ENCODE results near the gene CCDC170. TPM values are rescaled to one million over a fixed set of nuclear protein-coding genes. Genes with fewer than 3 reads are reported as not detected.

Gene CCDC170
- polyA plus RNA-seq, 1 donor from 2014 or later, result 0.15 TPM

DNA sequence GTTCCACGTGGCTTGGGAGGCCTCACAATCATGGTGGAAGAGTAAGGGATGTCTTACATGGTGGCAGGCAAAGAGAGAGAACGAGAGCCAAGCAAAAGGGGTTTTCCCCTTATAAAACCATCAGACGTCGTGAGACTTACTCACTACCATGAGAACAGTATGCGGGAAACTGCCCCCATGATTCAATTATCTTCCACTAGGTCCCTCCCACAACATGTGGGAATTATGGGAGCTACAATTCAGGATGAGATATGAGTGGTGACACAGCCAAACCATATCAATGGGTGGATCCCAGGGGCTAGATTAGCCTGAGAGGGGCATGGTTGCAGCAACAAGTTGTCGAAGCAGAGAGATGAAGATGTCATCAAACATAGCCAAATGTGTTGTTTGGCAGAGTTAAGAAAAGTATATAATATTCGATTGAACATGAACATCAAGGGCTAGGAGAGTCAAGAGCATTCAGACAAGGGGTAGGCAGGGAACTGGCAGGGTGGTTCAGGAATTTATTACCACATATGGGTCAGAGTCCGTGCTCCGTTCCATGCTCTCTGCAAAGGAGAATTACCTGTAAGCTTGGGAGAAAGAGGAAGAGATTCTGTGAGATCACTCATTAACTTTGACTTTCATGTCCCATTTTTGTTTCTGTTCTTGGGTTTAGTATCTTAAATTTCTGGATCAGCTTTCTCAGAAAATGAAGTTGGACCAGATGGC, 98.8 kb downstream of the CCDC170 start:
- Histone ChIP-seq H4K20me1 (ENCODE audit: insufficient read depth) (no peaks in the 10 kb centered on the region), H3K79me2 (replicated peaks; ENCODE audit: insufficient read depth, low read length) (no peaks in the 10 kb centered on the region), H3K9me2 (ENCODE audit: insufficient read depth, low read length) (no peaks in the 10 kb centered on the region), H3K9ac (ENCODE audit: low read length) (no peak overlapping the region), H3K36me3 (ENCODE audit: insufficient read depth, low read length) (no peaks in the 10 kb centered on the region), H3K4me3 (ENCODE audit: low read length) (no peak overlapping the region), H3K4me2 (ENCODE audit: low read length) (no peak overlapping the region), H3K9me3 (ENCODE audit: low read length) (no peaks in the 10 kb centered on the region), H3K27ac (ENCODE audit: low read length) (no peak overlapping the region), H3F3A (ENCODE audit: insufficient read depth, low read length, poor library complexity, severe bottlenecking) (no peaks in the 10 kb centered on the region), H2AFZ (ENCODE audit: low read depth, low read length) (no peak overlapping the region), H3K27me3 (ENCODE audit: insufficient read depth, low read depth, low read length) (no peaks in the 10 kb centered on the region)
- TF ChIP-seq TAF1 (IDR thresholded peaks at IDR 0.05; ENCODE audit: low read depth), result no peak
- TF ChIP-seq, protein P1, sequence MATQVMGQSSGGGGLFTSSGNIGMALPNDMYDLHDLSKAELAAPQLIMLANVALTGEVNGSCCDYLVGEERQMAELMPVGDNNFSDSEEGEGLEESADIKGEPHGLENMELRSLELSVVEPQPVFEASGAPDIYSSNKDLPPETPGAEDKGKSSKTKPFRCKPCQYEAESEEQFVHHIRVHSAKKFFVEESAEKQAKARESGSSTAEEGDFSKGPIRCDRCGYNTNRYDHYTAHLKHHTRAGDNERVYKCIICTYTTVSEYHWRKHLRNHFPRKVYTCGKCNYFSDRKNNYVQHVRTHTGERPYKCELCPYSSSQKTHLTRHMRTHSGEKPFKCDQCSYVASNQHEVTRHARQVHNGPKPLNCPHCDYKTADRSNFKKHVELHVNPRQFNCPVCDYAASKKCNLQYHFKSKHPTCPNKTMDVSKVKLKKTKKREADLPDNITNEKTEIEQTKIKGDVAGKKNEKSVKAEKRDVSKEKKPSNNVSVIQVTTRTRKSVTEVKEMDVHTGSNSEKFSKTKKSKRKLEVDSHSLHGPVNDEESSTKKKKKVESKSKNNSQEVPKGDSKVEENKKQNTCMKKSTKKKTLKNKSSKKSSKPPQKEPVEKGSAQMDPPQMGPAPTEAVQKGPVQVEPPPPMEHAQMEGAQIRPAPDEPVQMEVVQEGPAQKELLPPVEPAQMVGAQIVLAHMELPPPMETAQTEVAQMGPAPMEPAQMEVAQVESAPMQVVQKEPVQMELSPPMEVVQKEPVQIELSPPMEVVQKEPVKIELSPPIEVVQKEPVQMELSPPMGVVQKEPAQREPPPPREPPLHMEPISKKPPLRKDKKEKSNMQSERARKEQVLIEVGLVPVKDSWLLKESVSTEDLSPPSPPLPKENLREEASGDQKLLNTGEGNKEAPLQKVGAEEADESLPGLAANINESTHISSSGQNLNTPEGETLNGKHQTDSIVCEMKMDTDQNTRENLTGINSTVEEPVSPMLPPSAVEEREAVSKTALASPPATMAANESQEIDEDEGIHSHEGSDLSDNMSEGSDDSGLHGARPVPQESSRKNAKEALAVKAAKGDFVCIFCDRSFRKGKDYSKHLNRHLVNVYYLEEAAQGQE (IDR thresholded peaks at IDR 0.05; ENCODE audit: borderline replicate concordance), result no peak
- TF ChIP-seq SMC3 (conservative IDR thresholded peaks at IDR 0.05; ENCODE audit: poor library complexity), result no peak
- TF ChIP-seq RAD21 (conservative IDR thresholded peaks at IDR 0.05), result no peak
- TF ChIP-seq EZH2 (IDR thresholded peaks at IDR 0.05; ENCODE audit: borderline replicate concordance, insufficient read depth, low read length, poor library complexity, severe bottlenecking), result no peak
- TF ChIP-seq POLR2AphosphoS5 (IDR thresholded peaks at IDR 0.05), result no peak
- TF ChIP-seq MXI1 (conservative IDR thresholded peaks at IDR 0.05; ENCODE audit: poor library complexity, severe bottlenecking), result no peak
- TF ChIP-seq EP300 (conservative IDR thresholded peaks at IDR 0.05; ENCODE audit: poor library complexity, severe bottlenecking), result no peak
- TF ChIP-seq, protein P2, sequence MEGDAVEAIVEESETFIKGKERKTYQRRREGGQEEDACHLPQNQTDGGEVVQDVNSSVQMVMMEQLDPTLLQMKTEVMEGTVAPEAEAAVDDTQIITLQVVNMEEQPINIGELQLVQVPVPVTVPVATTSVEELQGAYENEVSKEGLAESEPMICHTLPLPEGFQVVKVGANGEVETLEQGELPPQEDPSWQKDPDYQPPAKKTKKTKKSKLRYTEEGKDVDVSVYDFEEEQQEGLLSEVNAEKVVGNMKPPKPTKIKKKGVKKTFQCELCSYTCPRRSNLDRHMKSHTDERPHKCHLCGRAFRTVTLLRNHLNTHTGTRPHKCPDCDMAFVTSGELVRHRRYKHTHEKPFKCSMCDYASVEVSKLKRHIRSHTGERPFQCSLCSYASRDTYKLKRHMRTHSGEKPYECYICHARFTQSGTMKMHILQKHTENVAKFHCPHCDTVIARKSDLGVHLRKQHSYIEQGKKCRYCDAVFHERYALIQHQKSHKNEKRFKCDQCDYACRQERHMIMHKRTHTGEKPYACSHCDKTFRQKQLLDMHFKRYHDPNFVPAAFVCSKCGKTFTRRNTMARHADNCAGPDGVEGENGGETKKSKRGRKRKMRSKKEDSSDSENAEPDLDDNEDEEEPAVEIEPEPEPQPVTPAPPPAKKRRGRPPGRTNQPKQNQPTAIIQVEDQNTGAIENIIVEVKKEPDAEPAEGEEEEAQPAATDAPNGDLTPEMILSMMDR (IDR thresholded peaks at IDR 0.05; ENCODE audit: poor library complexity, severe bottlenecking), result no peak

DNA sequence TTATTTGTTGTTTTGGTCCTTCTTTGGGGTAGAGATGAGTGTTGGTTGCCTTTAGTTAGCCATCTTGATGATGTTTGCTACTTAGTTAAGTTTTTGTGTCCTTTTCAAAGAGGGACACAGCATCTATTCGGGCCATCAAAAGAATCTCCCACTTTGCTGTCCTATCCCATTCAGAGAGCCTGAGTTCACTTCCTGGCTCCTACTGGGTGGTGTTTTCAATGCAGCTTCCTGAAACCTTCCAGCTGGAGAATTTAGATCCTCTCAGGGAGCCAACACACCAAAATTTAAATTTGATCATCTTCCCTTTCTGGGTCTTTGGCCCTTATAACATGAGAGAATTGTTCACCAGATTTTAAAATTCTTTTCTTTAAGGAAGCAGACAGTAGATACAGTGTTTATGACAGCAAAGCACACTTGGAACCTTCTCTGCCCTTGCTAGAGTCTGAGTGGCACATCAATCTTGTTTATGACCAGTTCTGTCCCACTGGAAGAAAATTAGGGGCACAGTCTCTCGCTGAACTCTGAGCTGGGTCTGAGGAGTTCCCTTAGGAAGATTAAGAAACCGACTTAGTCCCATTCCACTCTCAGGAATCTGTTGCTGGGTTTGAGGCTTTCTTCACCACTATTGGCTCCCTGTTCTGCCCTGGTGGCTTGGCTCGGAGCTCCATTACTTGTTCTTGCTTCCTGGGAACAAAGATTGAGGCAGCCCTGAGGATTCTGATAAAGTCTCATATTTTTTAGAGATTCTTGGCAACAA, 115.5 kb downstream of the CCDC170 start:
- TF ChIP-seq, protein P2 (IDR thresholded peaks at IDR 0.05; ENCODE audit: poor library complexity, severe bottlenecking), result no peak
- no peak for TF ChIP-seq POLR2AphosphoS5 (IDR thresholded peaks at IDR 0.05)
- TF ChIP-seq MXI1 (conservative IDR thresholded peaks at IDR 0.05; ENCODE audit: poor library complexity, severe bottlenecking), result no peak
- no peak for TF ChIP-seq TAF1 (IDR thresholded peaks at IDR 0.05; ENCODE audit: low read depth)
- TF ChIP-seq SMC3 (conservative IDR thresholded peaks at IDR 0.05; ENCODE audit: poor library complexity), result no peak
- no peak for TF ChIP-seq EZH2 (IDR thresholded peaks at IDR 0.05; ENCODE audit: borderline replicate concordance, insufficient read depth, low read length, poor library complexity, severe bottlenecking)
- TF ChIP-seq RAD21 (conservative IDR thresholded peaks at IDR 0.05), result no peak
- TF ChIP-seq EP300 (conservative IDR thresholded peaks at IDR 0.05; ENCODE audit: poor library complexity, severe bottlenecking), result no peak
- TF ChIP-seq, protein P1 (IDR thresholded peaks at IDR 0.05; ENCODE audit: borderline replicate concordance), result no peak
- Histone ChIP-seq H3F3A (ENCODE audit: insufficient read depth, low read length, poor library complexity, severe bottlenecking) (no peaks in the 10 kb centered on the region), H3K27me3 (ENCODE audit: insufficient read depth, low read depth, low read length) (no peaks in the 10 kb centered on the region), H3K27ac (ENCODE audit: low read length) (no peak overlapping the region), H3K79me2 (replicated peaks; ENCODE audit: insufficient read depth, low read length) (no peaks in the 10 kb centered on the region), H3K9me3 (ENCODE audit: low read length) (no peaks in the 10 kb centered on the region), H2AFZ (ENCODE audit: low read depth, low read length) (no peak overlapping the region), H3K9ac (ENCODE audit: low read length) (no peak overlapping the region), H3K4me3 (ENCODE audit: low read length) (no peak overlapping the region), H3K4me2 (ENCODE audit: low read length) (no peak overlapping the region), H3K9me2 (ENCODE audit: insufficient read depth, low read length) (no peaks in the 10 kb centered on the region), H3K36me3 (ENCODE audit: insufficient read depth, low read length) (no peaks in the 10 kb centered on the region), H4K20me1 (ENCODE audit: insufficient read depth) (no peaks in the 10 kb centered on the region)
